ENCODE measurements around the gene ATP7B.

ATP7B gene

DNA sequence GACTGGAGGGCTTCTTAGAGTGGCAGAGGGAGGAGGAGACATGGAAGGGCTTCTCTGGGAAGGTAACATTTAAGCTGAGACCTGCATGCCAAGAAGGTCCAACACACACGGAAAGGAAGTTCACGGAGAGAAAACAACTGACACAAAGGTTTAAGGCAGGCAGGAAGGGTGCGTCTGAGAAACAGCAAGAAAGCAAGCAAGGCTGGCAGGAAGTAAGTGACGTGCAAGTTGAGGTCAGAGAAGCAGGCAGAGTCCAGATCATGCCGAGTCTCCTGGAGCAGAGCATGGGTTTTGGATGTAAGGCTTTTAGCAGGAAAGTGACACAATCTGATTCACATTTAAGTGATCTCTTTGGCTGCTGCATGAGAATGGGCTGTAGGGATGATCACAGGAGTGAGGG lies 60.5 kb downstream of the ATP7B start:
- Histone ChIP-seq H3K4me3 (ENCODE audit: low read depth in 1 of 2, low read length in 2 of 2) (no peak overlapping the region), H3K27me3 (ENCODE audit: insufficient read depth, low read length, poor library complexity) (peaks cover 15% of the 10 kb centered on the region)

DNA sequence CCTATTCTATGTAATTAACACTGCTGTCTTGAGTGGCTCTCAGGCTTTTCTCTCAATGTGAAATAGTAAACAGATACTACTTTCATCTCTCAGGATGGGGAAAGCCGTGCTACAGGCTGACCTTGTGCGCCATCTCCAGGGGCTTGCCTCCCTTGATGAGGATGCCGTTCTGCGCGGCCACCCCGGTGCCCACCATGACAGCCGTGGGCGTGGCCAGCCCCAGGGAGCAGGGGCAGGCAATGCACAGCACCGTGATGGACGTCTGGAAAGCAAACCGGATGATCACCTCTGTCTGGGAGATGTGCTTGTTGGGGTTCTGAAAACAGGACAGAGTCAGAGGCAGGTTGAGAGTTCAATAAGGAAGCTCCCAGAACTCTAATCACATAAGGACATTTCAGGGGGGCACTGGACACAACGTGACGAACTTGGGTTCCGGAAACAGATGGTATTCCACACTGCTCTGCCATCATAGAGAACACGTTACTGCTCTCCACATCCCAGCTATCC lies 65.0 kb downstream of the ATP7B start:
- Histone ChIP-seq H3K4me2 (ENCODE audit: insufficient read depth, low read length) (no peak overlapping the region), H3K36me3 (ENCODE audit: insufficient read depth, low read length) (no peaks in the 10 kb centered on the region), H3K79me2 (ENCODE audit: insufficient read depth, low read length) (no peaks in the 10 kb centered on the region), H3K9me3 (ENCODE audit: insufficient read depth, low read length, severe bottlenecking) (no peaks in the 10 kb centered on the region), H3K27me3 (ENCODE audit: insufficient read depth, low read length, poor library complexity) (peaks cover 10% of the 10 kb centered on the region), H3K4me3 (ENCODE audit: low read depth in 1 of 2, low read length in 2 of 2) (no peak overlapping the region), H3K9ac (ENCODE audit: low read depth, low read length) (no peak overlapping the region), H4K20me1 (ENCODE audit: insufficient read depth, low read length) (no peaks in the 10 kb centered on the region), H3K4me1 (ENCODE audit: insufficient read depth, low read length) (no peaks in the 10 kb centered on the region), H2AFZ (ENCODE audit: low read depth, low read length) (no peak overlapping the region), H3K27ac (ENCODE audit: low read length) (no peak overlapping the region)
- no peak for ATAC-seq (ENCODE audit: insufficient read depth, low read depth)
- no peak for DNase-seq
- no peak for TF ChIP-seq EZH2 (IDR thresholded peaks at IDR 0.05; ENCODE audit: borderline replicate concordance, low read depth, low read length, severe bottlenecking)
- TF ChIP-seq, protein P1, sequence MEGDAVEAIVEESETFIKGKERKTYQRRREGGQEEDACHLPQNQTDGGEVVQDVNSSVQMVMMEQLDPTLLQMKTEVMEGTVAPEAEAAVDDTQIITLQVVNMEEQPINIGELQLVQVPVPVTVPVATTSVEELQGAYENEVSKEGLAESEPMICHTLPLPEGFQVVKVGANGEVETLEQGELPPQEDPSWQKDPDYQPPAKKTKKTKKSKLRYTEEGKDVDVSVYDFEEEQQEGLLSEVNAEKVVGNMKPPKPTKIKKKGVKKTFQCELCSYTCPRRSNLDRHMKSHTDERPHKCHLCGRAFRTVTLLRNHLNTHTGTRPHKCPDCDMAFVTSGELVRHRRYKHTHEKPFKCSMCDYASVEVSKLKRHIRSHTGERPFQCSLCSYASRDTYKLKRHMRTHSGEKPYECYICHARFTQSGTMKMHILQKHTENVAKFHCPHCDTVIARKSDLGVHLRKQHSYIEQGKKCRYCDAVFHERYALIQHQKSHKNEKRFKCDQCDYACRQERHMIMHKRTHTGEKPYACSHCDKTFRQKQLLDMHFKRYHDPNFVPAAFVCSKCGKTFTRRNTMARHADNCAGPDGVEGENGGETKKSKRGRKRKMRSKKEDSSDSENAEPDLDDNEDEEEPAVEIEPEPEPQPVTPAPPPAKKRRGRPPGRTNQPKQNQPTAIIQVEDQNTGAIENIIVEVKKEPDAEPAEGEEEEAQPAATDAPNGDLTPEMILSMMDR (IDR thresholded peaks at IDR 0.05; ENCODE audit: borderline replicate concordance, extremely low read depth, low read length, poor library complexity, severe bottlenecking): no peak

More for the DNA sequence above, 60.5 kb downstream of the ATP7B start:
- Histone ChIP-seq H3K9me3 (ENCODE audit: insufficient read depth, low read length, severe bottlenecking) (no peaks in the 10 kb centered on the region), H3K9ac (ENCODE audit: low read depth, low read length) (no peak overlapping the region), H3K4me2 (ENCODE audit: insufficient read depth, low read length) (no peak overlapping the region), H4K20me1 (ENCODE audit: insufficient read depth, low read length) (no peaks in the 10 kb centered on the region), H3K79me2 (ENCODE audit: insufficient read depth, low read length) (no peaks in the 10 kb centered on the region), H3K4me1 (ENCODE audit: insufficient read depth, low read length) (peaks cover 3% of the 10 kb centered on the region; the same call in 1 of the 2 replicates), H2AFZ (ENCODE audit: low read depth, low read length) (no peak overlapping the region), H3K36me3 (ENCODE audit: insufficient read depth, low read length) (no peaks in the 10 kb centered on the region), H3K27ac (ENCODE audit: low read length) (no peak overlapping the region)
- DNase-seq: no peak
- TF ChIP-seq EZH2 (IDR thresholded peaks at IDR 0.05; ENCODE audit: borderline replicate concordance, low read depth, low read length, severe bottlenecking): no peak
- TF ChIP-seq, protein P1 (IDR thresholded peaks at IDR 0.05; ENCODE audit: borderline replicate concordance, extremely low read depth, low read length, poor library complexity, severe bottlenecking): no peak
- no peak for ATAC-seq (ENCODE audit: insufficient read depth, low read depth)

DNA sequence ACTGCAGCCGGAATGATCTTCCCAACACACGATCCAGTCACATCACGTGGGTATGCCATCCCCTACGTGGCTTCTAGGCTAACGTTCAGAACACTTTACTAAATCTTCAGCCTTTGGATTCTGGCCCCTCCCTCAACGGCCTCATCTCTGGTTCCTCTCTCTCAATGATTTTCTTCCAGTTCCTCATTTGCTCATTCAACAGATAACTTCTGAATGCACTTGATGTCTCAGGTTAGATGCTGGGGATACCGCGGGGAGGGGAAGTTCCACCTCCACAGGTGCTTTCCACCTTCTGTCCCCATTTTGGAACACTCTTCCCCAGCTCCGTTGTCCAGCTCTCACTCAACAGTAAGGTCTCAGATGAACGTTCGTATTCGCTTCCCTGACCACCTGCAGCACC lies 66.1 kb downstream of the ATP7B start:
- Histone ChIP-seq H3K4me2 (ENCODE audit: insufficient read depth, low read length) (no peak overlapping the region), H3K79me2 (ENCODE audit: insufficient read depth, low read length) (no peaks in the 10 kb centered on the region), H2AFZ (ENCODE audit: low read depth, low read length) (no peak overlapping the region), H3K27ac (ENCODE audit: low read length) (no peak overlapping the region), H3K4me3 (ENCODE audit: low read depth in 1 of 2, low read length in 2 of 2) (no peak overlapping the region), H3K36me3 (ENCODE audit: insufficient read depth, low read length) (no peaks in the 10 kb centered on the region), H3K4me1 (ENCODE audit: insufficient read depth, low read length) (no peaks in the 10 kb centered on the region), H3K27me3 (ENCODE audit: insufficient read depth, low read length, poor library complexity) (peaks cover 3% of the 10 kb centered on the region), H3K9me3 (ENCODE audit: insufficient read depth, low read length, severe bottlenecking) (no peaks in the 10 kb centered on the region), H4K20me1 (ENCODE audit: insufficient read depth, low read length) (no peaks in the 10 kb centered on the region), H3K9ac (ENCODE audit: low read depth, low read length) (no peak overlapping the region)
- ATAC-seq (ENCODE audit: insufficient read depth, low read depth) (no peak), DNase-seq (no peak)
- TF ChIP-seq, protein P1 (IDR thresholded peaks at IDR 0.05; ENCODE audit: borderline replicate concordance, extremely low read depth, low read length, poor library complexity, severe bottlenecking): no peak
- no peak for TF ChIP-seq EZH2 (IDR thresholded peaks at IDR 0.05; ENCODE audit: borderline replicate concordance, low read depth, low read length, severe bottlenecking)

DNA sequence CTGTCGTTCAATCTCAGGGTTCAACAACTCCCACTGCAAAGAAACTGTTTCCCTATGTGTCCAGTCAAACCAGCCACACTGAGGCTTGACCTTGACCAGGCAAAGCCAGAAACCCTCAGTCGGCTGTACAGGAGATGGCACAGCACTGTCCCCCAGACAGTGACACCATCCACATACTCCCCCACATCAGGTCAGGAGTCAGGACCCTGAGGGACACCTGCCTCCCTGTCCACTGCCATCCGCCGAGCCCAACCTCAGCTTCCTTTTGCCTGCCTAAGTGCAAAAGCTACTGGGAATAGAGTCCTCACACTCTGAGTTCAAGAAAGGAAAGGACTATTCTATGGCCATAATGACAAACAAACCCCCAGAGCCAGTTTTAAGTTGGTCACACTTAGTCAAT lies 66.8 kb downstream of the ATP7B start:
- H3K27ac ChIP-seq (ENCODE audit: low read length): no peak overlapping the region
- no peaks in the 10 kb centered on the region for H3K36me3 ChIP-seq (ENCODE audit: insufficient read depth, low read length)
- no peak overlapping the region for H2AFZ ChIP-seq (ENCODE audit: low read depth, low read length)
- TF ChIP-seq, protein P1 (IDR thresholded peaks at IDR 0.05; ENCODE audit: borderline replicate concordance, extremely low read depth, low read length, poor library complexity, severe bottlenecking): no peak
- no peak for TF ChIP-seq EZH2 (IDR thresholded peaks at IDR 0.05; ENCODE audit: borderline replicate concordance, low read depth, low read length, severe bottlenecking)
- ATAC-seq (ENCODE audit: insufficient read depth, low read depth): no peak
- H3K4me2 ChIP-seq (ENCODE audit: insufficient read depth, low read length): no peak overlapping the region
- H3K9ac ChIP-seq (ENCODE audit: low read depth, low read length): no peak overlapping the region
- no peak overlapping the region for H3K4me3 ChIP-seq (ENCODE audit: low read depth in 1 of 2, low read length in 2 of 2)
- H4K20me1 ChIP-seq (ENCODE audit: insufficient read depth, low read length): no peaks in the 10 kb centered on the region
- no peak for DNase-seq
- H3K27me3 ChIP-seq (ENCODE audit: insufficient read depth, low read length, poor library complexity): peaks cover 3% of the 10 kb centered on the region
- no peaks in the 10 kb centered on the region for H3K9me3 ChIP-seq (ENCODE audit: insufficient read depth, low read length, severe bottlenecking)
- no peaks in the 10 kb centered on the region for H3K4me1 ChIP-seq (ENCODE audit: insufficient read depth, low read length)
- no peaks in the 10 kb centered on the region for H3K79me2 ChIP-seq (ENCODE audit: insufficient read depth, low read length)

Data from DND-41 (cell line).